Aorta (tissue), 5 donors: ENCODE results near the gene TCEANC2. TPM values are rescaled to one million over a fixed set of nuclear protein-coding genes. Genes with fewer than 3 reads are reported as not detected.
"Not testable (repeated sequence)": the region's sequence is repeated elsewhere in the genome, so short reads cannot be mapped to it uniquely, and the experiment has no call there.

Source experiments
- ATAC-seq: fragments of 200-7000 bp; cut with Tn5 transposase; one replicate; pipeline ENCODE4 v1.9.1; 2022; ENCODE audit warnings: moderate library complexity; ENCODE audit not compliant: low FRiP score
- DNase-seq, 2 donors: peaks; one replicate each; pipeline ENCODE4 v3.0.0-alpha.2; 2020
- H3K27ac ChIP-seq, 2 donors: one replicate each; pipeline ENCODE4 v1.5.1; 2013; ENCODE audit warnings: low read length in 2 of 2, mild to moderate bottlenecking in 2 of 2, moderate library complexity in 2 of 2, control low read depth in 1 of 2, inconsistent platforms in 1 of 2, low read depth in 1 of 2
- H3K27me3 ChIP-seq, 2 donors: one replicate each; pipeline ENCODE4 v1.6.1; 2013; ENCODE audit warnings: control low read depth in 1 of 2, low read length in 1 of 2, mild to moderate bottlenecking in 1 of 2, moderate library complexity in 1 of 2; ENCODE audit not compliant: insufficient read depth in 2 of 2, control insufficient read depth in 1 of 2
- H3K36me3 ChIP-seq, 2 donors: one replicate each; pipeline ENCODE4 v1.6.1; 2013; ENCODE audit warnings: control low read depth in 1 of 2, low read length in 1 of 2, mild to moderate bottlenecking in 1 of 2; ENCODE audit not compliant: insufficient read depth in 2 of 2, control insufficient read depth in 1 of 2
- H3K4me1 ChIP-seq, 2 donors: one replicate each; pipeline ENCODE4 v1.6.1; 2013; ENCODE audit warnings: low read length in 2 of 2, control low read depth in 1 of 2, mild to moderate bottlenecking in 1 of 2, moderate library complexity in 1 of 2; ENCODE audit not compliant: insufficient read depth in 2 of 2, control insufficient read depth in 1 of 2
- H3K4me3 ChIP-seq, 2 donors: one replicate each; pipeline ENCODE4 v1.5.1; 2013; ENCODE audit warnings: low read length in 2 of 2, control low read depth in 1 of 2, mild to moderate bottlenecking in 1 of 2
- H3K9me3 ChIP-seq: one replicate; pipeline ENCODE4 v1.6.1; 2013; ENCODE audit warnings: mild to moderate bottlenecking, low read length; ENCODE audit not compliant: control insufficient read depth
- WGBS, 2 donors: extraction: QIAGEN DNeasy Blood & Tissue Kit; methylation state at CpG; one replicate each; pipeline ENCODE4 v1.1.7; 2013; 5-methylcytosine and 5-hydroxymethylcytosine counted together
- intact Hi-C, 2 donors: fragments of 100-400 bp; cut with DNase I; formaldehyde crosslinking; loops; one replicate each; pipeline versions ENCODE4 v1.14.2 to v1.15.0; 2022
- polyA plus RNA-seq, 2 donors: library from polyadenylated mRNA; stranded (reverse); fragments of 200-250 nt; gene quantifications; one replicate each; pipeline ENCODE4 v1.2.3, GENCODE V29; 2013
- total RNA-seq, 2 donors: library from RNA; stranded (reverse); fragmentation: NEBNext Ultra II Directional; extraction: Animal tissue kit (Norgen Biotek cat#: 25700); gene quantifications; one replicate each; pipeline ENCODE4 v1.2.1, GENCODE V29; 2021
- donor health status: healthy with polysubstance abuse.
- donor health status: Bipolar disorder and iron deficiency.
- donor health status: DM: no; HTN: no; CAD: no.
- donor health status: DM: no; HTN: no; CAD: no.
- donor health status: DM: yes; HTN: yes; CAD: no.

The TCEANC2 gene
- total and polyA plus RNA-seq, 4 donors, result 2.6 to 7.0 (median 3.1) TPM

- ATAC-seq (no peak), DNase-seq (no peak)
- H3K9me3 ChIP-seq, result no peaks in the 10 kb centered on the region
- no peak overlapping the region for H3K27ac ChIP-seq
- no peaks in the 10 kb centered on the region for H3K27me3 ChIP-seq
- H3K4me3 ChIP-seq, result no peak overlapping the region
- H3K36me3 ChIP-seq, result peaks cover 0 to 4% of the 10 kb centered on the region in 2 donors
- peaks cover 1 to 5% of the 10 kb centered on the region in 2 donors for H3K4me1 ChIP-seq
- WGBS, 2 donors, result 52 to 56% methylated on average over 7 of the region's 7 CpGs
- intact Hi-C loops, result no loop called here
Observed at GRCh38 chr1:54046671-54047383, 6.6 kb upstream of the TCEANC2 start.

GRCh38 chr1:54047384-54048305 lies 5.8 kb upstream of the TCEANC2 start:
- WGBS, 2 donors, result 67 to 68% methylated on average over 5 of the region's 5 CpGs
- Histone ChIP-seq H3K27me3 (no peaks in the 10 kb centered on the region), H3K9me3 (no peaks in the 10 kb centered on the region), H3K4me3 (no peak overlapping the region), H3K4me1 (peaks cover 1 to 5% of the 10 kb centered on the region in 2 donors), H3K27ac (no peak overlapping the region), H3K36me3 (peaks cover 0 to 2% of the 10 kb centered on the region in 2 donors)
- intact Hi-C loops, result no loop called here
- no peak for DNase-seq
- ATAC-seq, result no peak

GRCh38 chr1:54050435-54050834 lies 3.0 kb upstream of the TCEANC2 start:
- 95 to 97% methylated on average over 12 of the region's 12 CpGs for WGBS, 2 donors

GRCh38 chr1:54051933-54052430 lies 1.4 kb upstream of the TCEANC2 start:
- H3K27ac ChIP-seq, result peak overlapping the region in 1 of 2 donors; percentile 99
- peak overlapping the region; percentile 79 to 82 for H3K4me3 ChIP-seq
- ATAC-seq (no peak), DNase-seq (no peak)
- intact Hi-C loops, result loop anchor here in 1 of 2 donors (5.0 to 10.0 kb wide), 3 partner anchors 105 to 433 kb away; partner anchors contain the start of genes IFT25, LRRC42 and YIPF1
- no peaks in the 10 kb centered on the region for H3K27me3 ChIP-seq
- H3K36me3 ChIP-seq, result peaks cover 0 to 2% of the 10 kb centered on the region in 2 donors
- peaks cover 1 to 3% of the 10 kb centered on the region in 2 donors for H3K4me1 ChIP-seq
- WGBS, 2 donors, result 2 to 3% methylated on average over 8 of the region's 8 CpGs
- no peaks in the 10 kb centered on the region for H3K9me3 ChIP-seq

More at GRCh38 chr1:54050435-54050834, 3.0 kb upstream of the TCEANC2 start:
- not testable (repeated sequence) for H3K9me3 ChIP-seq, H3K27ac ChIP-seq, H3K36me3 ChIP-seq, DNase-seq, H3K4me1 ChIP-seq, ATAC-seq, H3K27me3 ChIP-seq, H3K4me3 ChIP-seq
- intact Hi-C loops, result loop anchor here in 1 of 2 donors (5.0 to 10.0 kb wide), 3 partner anchors 103 to 434 kb away; partner anchors contain the start of genes IFT25, LRRC42 and YIPF1

GRCh38 chr1:54052431-54052933 lies 926 bp upstream of the TCEANC2 start:
- ATAC-seq (peak; percentile 30), DNase-seq (peak in 1 of 2 donors; percentile 59)
- Histone ChIP-seq H3K4me3 (peak overlapping the region; percentile 79 to 82), H3K27me3 (no peaks in the 10 kb centered on the region), H3K27ac (peak overlapping the region; percentile 3 to 99), H3K9me3 (no peaks in the 10 kb centered on the region), H3K4me1 (peaks cover 0 to 1% of the 10 kb centered on the region in 2 donors), H3K36me3 (peaks cover 0 to 2% of the 10 kb centered on the region in 2 donors)
- 0% methylated on average over 23 of the region's 23 CpGs for WGBS, 2 donors
- intact Hi-C loops, result loop anchor here in 1 of 2 donors (5.0 to 10.0 kb wide), 3 partner anchors 105 to 432 kb away; partner anchors contain the start of genes IFT25, LRRC42 and YIPF1

GRCh38 chr1:54053745-54054437 lies 483 bp downstream of the TCEANC2 start:
- no peak for DNase-seq
- peak overlapping the region in 1 of 2 donors; percentile 30 for H3K27ac ChIP-seq
- intact Hi-C loops, result loop anchor here in 1 of 2 donors (5.0 to 10.0 kb wide), 3 partner anchors 107 to 431 kb away; partner anchors contain the start of genes IFT25, LRRC42 and YIPF1
- no peaks in the 10 kb centered on the region for H3K36me3 ChIP-seq
- 11 to 12% methylated on average over 21 of the region's 21 CpGs for WGBS, 2 donors
- ATAC-seq, result no peak
- H3K4me1 ChIP-seq, result peaks cover 0 to under 1% of the 10 kb centered on the region in 2 donors
- H3K27me3 ChIP-seq, result no peaks in the 10 kb centered on the region
- H3K9me3 ChIP-seq, result no peaks in the 10 kb centered on the region
- peak overlapping the region; percentile 27 to 52 for H3K4me3 ChIP-seq

- 57 to 65% methylated on average over 5 of the region's 5 CpGs for WGBS, 2 donors
- Histone ChIP-seq H3K4me3 (peak overlapping the region in 1 of 2 donors; percentile 27), H3K27ac (no peak overlapping the region), H3K27me3 (no peaks in the 10 kb centered on the region), H3K9me3 (no peaks in the 10 kb centered on the region), H3K4me1 (no peaks in the 10 kb centered on the region), H3K36me3 (no peaks in the 10 kb centered on the region)
- ATAC-seq (no peak), DNase-seq (no peak)
- intact Hi-C loops, result loop anchor here in 1 of 2 donors (5.0 to 10.0 kb wide), 3 partner anchors 107 to 430 kb away; partner anchors contain the start of genes IFT25, LRRC42 and YIPF1
Observed at GRCh38 chr1:54054438-54054749, 986 bp downstream of the TCEANC2 start.
